Measurements from ENCODE around the gene ADGRG3. TPM values are rescaled to one million over a fixed set of nuclear protein-coding genes. Genes with fewer than 3 reads are reported as not detected.

Gene ADGRG3
- total RNA-seq, 1 experiment from 2014 or later: 0.46 TPM

DNA sequence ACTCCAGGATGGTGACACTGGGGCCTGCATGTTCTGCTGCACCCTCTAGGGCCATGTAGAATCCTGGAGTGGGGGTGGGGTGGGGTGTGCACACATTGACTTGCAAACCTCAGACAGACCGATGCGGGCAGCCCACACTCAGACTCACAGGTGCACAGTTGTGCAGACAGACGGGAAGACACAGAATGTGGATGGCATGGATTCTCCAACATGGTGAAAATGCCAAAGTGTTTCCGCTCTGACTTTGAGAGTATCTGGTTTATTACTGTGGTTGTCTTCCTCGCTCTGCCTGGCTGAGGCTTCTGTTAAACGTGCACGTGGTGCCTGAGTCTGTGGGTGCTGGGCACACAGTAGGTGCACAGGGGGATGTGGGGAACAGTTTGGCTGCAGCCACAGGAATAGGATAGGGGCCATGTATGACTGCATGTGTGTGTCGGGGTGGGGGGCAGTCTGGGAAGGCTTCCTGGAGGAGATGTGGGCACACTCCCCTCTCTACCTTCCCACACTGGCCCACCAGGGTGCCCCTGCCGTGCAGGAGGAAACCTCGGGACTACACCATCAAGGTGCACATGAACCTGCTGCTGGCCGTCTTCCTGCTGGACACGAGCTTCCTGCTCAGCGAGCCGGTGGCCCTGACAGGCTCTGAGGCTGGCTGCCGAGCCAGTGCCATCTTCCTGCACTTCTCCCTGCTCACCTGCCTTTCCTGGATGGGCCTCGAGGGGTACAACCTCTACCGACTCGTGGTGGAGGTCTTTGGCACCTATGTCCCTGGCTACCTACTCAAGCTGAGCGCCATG, 9.0 kb upstream of the ADGRG3 start:
- no CpG with 5 or more reads among the region's 19 CpGs for WGBS (ENCODE audit: extremely low coverage, insufficient read length, low lambda C conversion rate)
- H3K27ac Mint-ChIP-seq: 0 out of 7 replicates have a peak overlapping the region, but pooled peaks of 1 of the 3 experiments have one; percentile 49

More for the DNA sequence above, 9.0 kb upstream of the ADGRG3 start:
- Histone ChIP-seq H4K91ac (ENCODE audit: insufficient read length, low read depth, low read length) (no peak overlapping the region), H3K14ac (ENCODE audit: insufficient read depth, low read length) (no peak overlapping the region), H3K4me2 (ENCODE audit: insufficient read depth, insufficient read length, low read length) (no peak overlapping the region), H3K9ac (ENCODE audit: extremely low read depth, insufficient read length, low read length) (no peak overlapping the region), H3K23me2 (ENCODE audit: insufficient read length, low read depth, low read length, poor library complexity, severe bottlenecking) (no peaks in the 10 kb centered on the region), H2AFZ (ENCODE audit: low read length) (no peak overlapping the region), H3T11ph (ENCODE audit: low read length) (no peak overlapping the region), H2BK12ac (ENCODE audit: insufficient read length, low read depth, low read length) (no peak overlapping the region), H2BK120ac (ENCODE audit: low read depth, low read length, poor library complexity, severe bottlenecking) (no peak overlapping the region), H4K20me1 (ENCODE audit: control insufficient read depth, insufficient read depth, insufficient read length) (no peaks in the 10 kb centered on the region), H3K18ac (ENCODE audit: insufficient read length, low read depth, low read length) (no peak overlapping the region), H2BK20ac (ENCODE audit: low read depth, low read length, poor library complexity, severe bottlenecking) (no peak overlapping the region), H3K27me3 (ENCODE audit: insufficient read depth, low read length) (0 out of 2 replicates have a peak, but pooled peaks cover 1% of the 10 kb centered on the region), H3K27ac (ENCODE audit: insufficient read length, low read depth, low read length) (no peak overlapping the region), H3K4ac (ENCODE audit: low read depth, low read length) (no peak overlapping the region), H3K56ac (ENCODE audit: insufficient read length, low read depth, low read length) (no peak overlapping the region), H3K23ac (ENCODE audit: insufficient read length, low read depth, low read length) (no peak overlapping the region), H2BK15ac (ENCODE audit: low read depth, low read length) (no peak overlapping the region), H3K4me1 (ENCODE audit: insufficient read depth, low read length) (no peaks in the 10 kb centered on the region), H4K5ac (ENCODE audit: insufficient read length, low read depth, low read length) (no peak overlapping the region), H3K79me1 (ENCODE audit: insufficient read depth, low read depth, low read length, poor library complexity, severe bottlenecking) (no peaks in the 10 kb centered on the region), H4K8ac (replicated peaks; ENCODE audit: insufficient read length, low read depth, low read length) (no peak overlapping the region), H2AK5ac (ENCODE audit: insufficient read length, low read length) (no peak overlapping the region), H3K79me2 (ENCODE audit: insufficient read depth, low read length) (no peaks in the 10 kb centered on the region), H2BK5ac (ENCODE audit: insufficient read length, low read length) (no peak overlapping the region), H3K9me3 (ENCODE audit: control insufficient read depth, low read depth, low read length) (no peaks in the 10 kb centered on the region)
- Mint-ChIP-seq H3K36me3 (ENCODE audit: insufficient read depth in 1 of 3, low read depth in 3 of 3) (no peaks in the 10 kb centered on the region), H3K4me1 (peaks cover 0 to 3% of the 10 kb centered on the region in 2 experiments; a peak in 1 of 4 replicates), H3K9me3 (no peaks in the 10 kb centered on the region), H3K4me3 (no peak overlapping the region), H3K27me3 (ENCODE audit: low read depth) (no peaks in the 10 kb centered on the region; the same call in none of the 2 replicates)
- TF ChIP-seq, protein P1, sequence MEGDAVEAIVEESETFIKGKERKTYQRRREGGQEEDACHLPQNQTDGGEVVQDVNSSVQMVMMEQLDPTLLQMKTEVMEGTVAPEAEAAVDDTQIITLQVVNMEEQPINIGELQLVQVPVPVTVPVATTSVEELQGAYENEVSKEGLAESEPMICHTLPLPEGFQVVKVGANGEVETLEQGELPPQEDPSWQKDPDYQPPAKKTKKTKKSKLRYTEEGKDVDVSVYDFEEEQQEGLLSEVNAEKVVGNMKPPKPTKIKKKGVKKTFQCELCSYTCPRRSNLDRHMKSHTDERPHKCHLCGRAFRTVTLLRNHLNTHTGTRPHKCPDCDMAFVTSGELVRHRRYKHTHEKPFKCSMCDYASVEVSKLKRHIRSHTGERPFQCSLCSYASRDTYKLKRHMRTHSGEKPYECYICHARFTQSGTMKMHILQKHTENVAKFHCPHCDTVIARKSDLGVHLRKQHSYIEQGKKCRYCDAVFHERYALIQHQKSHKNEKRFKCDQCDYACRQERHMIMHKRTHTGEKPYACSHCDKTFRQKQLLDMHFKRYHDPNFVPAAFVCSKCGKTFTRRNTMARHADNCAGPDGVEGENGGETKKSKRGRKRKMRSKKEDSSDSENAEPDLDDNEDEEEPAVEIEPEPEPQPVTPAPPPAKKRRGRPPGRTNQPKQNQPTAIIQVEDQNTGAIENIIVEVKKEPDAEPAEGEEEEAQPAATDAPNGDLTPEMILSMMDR (conservative IDR thresholded peaks at IDR 0.05): no peak
- no peak for DNase-seq
